Neural crest cell (in vitro differentiated cells): ENCODE data around the gene GDF7. TPM values are rescaled to one million over a fixed set of nuclear protein-coding genes. Genes with fewer than 3 reads are reported as not detected.
A peak's percentile ranks its signal among the peaks of the same experiment; 100 is the strongest.

Source experiments
- DNase-seq: peaks from one replicate; pipeline ENCODE4 v3.0.0; 2021; ENCODE audit warnings: low read depth, mixed read lengths, low spot score
- H3K27ac Mint-ChIP-seq: one replicate; pipeline ENCODE4 v1.8.0; 2021; ENCODE audit warnings: mild to moderate bottlenecking, mixed read lengths; ENCODE audit not compliant: unreplicated experiment
- H3K27me3 Mint-ChIP-seq: 2 replicates; pipeline ENCODE4 v1.8.0; 2021; ENCODE audit warnings: low read depth, mild to moderate bottlenecking, mixed read lengths
- H3K36me3 Mint-ChIP-seq: 2 replicates; pipeline ENCODE4 v1.8.0; 2021; ENCODE audit warnings: low read depth, mild to moderate bottlenecking, mixed read lengths
- H3K4me1 Mint-ChIP-seq: 2 replicates; pipeline ENCODE4 v1.8.0; 2021; ENCODE audit warnings: mixed read lengths
- H3K4me3 Mint-ChIP-seq: one replicate; pipeline ENCODE4 v1.8.0; 2021; ENCODE audit warnings: mild to moderate bottlenecking, mixed read lengths
- H3K9me3 Mint-ChIP-seq: 2 replicates; pipeline ENCODE4 v1.8.0; 2021; ENCODE audit warnings: mixed read lengths
- total RNA-seq: library from RNA; stranded (reverse); gene quantifications from 2 replicates; pipeline ENCODE4 v1.2.1, GENCODE V29; 2021
- TF ChIP-seq, protein P1 (sequence below): fragments of 200-600 bp; sonication (generic); conservative IDR thresholded peaks from 2 replicates; pipeline ENCODE4 v1.5.0; 2021; ENCODE audit warnings: antibody characterized with exemption, mild to moderate bottlenecking

GDF7 gene
- total RNA-seq, 1 donor from 2014 or later: 0.40 TPM

DNA sequence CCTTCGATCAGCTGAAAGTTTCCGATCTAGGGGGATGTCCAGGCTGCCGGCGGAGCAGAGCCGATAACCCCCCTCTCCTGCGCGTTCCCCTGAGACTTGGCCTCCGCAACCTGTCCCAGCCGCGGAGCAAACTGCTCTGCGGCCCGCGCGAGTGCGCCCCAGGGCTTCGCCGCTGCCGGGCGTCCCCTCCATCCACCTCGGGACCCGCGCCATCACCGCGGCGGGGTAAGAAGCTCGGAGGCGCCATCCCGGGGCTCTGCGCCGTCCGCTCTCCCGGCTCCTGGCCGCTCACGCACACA lies 990 bp upstream of the GDF7 start:
- Mint-ChIP-seq H3K4me1 (peaks cover 4% of the 10 kb centered on the region), H3K36me3 (no peaks in the 10 kb centered on the region), H3K27me3 (peaks cover 96% of the 10 kb centered on the region), H3K9me3 (no peaks in the 10 kb centered on the region), H3K4me3 (peak overlapping the region; percentile 84), H3K27ac (no peak overlapping the region)
- TF ChIP-seq, protein P1, sequence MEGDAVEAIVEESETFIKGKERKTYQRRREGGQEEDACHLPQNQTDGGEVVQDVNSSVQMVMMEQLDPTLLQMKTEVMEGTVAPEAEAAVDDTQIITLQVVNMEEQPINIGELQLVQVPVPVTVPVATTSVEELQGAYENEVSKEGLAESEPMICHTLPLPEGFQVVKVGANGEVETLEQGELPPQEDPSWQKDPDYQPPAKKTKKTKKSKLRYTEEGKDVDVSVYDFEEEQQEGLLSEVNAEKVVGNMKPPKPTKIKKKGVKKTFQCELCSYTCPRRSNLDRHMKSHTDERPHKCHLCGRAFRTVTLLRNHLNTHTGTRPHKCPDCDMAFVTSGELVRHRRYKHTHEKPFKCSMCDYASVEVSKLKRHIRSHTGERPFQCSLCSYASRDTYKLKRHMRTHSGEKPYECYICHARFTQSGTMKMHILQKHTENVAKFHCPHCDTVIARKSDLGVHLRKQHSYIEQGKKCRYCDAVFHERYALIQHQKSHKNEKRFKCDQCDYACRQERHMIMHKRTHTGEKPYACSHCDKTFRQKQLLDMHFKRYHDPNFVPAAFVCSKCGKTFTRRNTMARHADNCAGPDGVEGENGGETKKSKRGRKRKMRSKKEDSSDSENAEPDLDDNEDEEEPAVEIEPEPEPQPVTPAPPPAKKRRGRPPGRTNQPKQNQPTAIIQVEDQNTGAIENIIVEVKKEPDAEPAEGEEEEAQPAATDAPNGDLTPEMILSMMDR: no peak
- DNase-seq: no peak

DNA sequence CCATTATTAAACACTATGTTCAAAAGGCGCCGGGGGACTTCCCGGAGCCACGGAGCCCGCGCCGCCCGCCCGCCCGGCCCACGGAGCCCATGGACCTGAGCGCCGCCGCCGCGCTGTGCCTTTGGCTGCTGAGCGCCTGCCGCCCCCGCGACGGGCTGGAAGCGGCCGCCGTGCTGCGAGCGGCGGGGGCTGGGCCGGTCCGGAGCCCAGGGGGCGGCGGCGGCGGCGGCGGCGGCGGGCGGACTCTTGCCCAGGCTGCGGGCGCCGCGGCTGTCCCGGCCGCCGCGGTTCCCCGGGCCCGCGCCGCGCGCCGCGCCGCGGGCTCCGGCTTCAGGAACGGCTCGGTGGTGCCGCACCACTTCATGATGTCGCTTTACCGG lies 197 bp downstream of the GDF7 start:
- no peak overlapping the region for H3K27ac Mint-ChIP-seq
- no peaks in the 10 kb centered on the region for H3K9me3 Mint-ChIP-seq
- no peaks in the 10 kb centered on the region for H3K36me3 Mint-ChIP-seq
- peaks cover 7% of the 10 kb centered on the region for H3K4me1 Mint-ChIP-seq
- DNase-seq: no peak
- TF ChIP-seq, protein P1: peak; percentile 16
- no peak overlapping the region for H3K4me3 Mint-ChIP-seq
- H3K27me3 Mint-ChIP-seq: peaks cover 96% of the 10 kb centered on the region

DNA sequence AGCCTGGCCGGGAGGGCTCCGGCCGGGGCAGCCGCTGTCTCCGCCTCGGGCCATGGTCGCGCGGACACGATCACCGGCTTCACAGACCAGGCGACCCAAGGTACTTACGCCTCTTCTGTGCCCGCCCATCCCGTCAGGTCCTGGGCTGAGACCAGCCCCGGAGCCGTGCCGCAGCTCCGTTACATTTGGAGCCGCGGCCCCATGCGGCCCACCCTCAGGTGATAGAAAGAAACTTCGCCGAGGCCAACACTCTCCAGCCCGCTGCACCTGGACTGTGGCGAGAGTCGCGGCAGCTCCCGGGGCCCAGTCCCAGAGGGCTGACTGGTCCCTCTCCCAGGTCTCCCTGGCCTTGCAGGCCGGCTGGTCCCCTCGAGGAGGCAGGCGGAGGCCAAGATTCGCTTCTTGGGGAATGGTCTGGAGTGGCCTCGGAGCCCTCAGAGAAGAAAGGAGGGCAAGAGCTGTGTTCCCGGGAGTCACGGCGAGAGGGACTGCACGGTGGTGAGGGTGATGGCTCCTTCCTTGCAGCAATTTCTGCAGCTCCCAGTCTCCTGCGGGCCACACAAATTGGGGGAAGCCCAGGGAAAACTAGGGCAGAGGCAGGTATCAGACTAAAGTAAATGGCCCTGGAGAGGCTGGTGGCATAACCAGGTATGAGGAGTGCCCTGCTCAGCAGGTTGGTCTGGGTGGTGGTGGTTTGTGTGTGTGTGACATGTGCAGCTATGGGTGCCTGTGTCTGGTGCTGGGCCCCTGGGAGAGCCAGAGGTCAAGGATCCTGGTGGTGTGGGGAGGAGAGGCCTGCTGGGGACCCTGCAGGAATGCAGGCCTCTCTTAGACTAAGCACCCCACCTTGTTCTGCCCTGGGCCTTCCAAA lies 822 bp downstream of the GDF7 start:
- peak overlapping the region; percentile 79 for H3K4me3 Mint-ChIP-seq
- no peaks in the 10 kb centered on the region for H3K9me3 Mint-ChIP-seq
- TF ChIP-seq, protein P1: no peak
- DNase-seq: no peak
- peaks cover 96% of the 10 kb centered on the region for H3K27me3 Mint-ChIP-seq
- H3K4me1 Mint-ChIP-seq: peaks cover 10% of the 10 kb centered on the region
- no peaks in the 10 kb centered on the region for H3K36me3 Mint-ChIP-seq
- H3K27ac Mint-ChIP-seq: no peak overlapping the region

DNA sequence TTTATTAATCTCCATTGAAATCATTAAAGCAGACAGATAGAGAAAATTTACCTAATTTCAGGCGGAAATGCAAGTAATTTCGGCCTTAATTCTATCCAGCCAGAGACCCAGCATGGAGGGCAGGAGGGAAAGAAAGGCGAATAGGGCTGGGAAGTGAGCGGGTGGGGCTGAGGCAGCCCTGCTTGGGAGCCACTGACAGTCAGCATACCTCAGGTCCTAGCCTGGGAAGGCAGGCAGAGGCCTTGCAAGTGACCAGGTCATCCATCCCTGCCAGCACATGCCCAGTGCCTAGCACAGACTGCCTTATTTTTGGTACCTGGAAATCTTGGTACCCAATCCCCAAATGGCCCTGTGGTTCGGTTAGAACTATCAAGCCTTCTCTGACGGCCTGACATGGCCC lies 1.5 kb downstream of the GDF7 start:
- H3K4me1 Mint-ChIP-seq: peaks cover 10% of the 10 kb centered on the region
- H3K9me3 Mint-ChIP-seq: no peaks in the 10 kb centered on the region
- H3K27me3 Mint-ChIP-seq: peaks cover 96% of the 10 kb centered on the region
- H3K27ac Mint-ChIP-seq: no peak overlapping the region
- TF ChIP-seq, protein P1: no peak
- peak overlapping the region; percentile 79 for H3K4me3 Mint-ChIP-seq
- DNase-seq: no peak
- H3K36me3 Mint-ChIP-seq: no peaks in the 10 kb centered on the region

DNA sequence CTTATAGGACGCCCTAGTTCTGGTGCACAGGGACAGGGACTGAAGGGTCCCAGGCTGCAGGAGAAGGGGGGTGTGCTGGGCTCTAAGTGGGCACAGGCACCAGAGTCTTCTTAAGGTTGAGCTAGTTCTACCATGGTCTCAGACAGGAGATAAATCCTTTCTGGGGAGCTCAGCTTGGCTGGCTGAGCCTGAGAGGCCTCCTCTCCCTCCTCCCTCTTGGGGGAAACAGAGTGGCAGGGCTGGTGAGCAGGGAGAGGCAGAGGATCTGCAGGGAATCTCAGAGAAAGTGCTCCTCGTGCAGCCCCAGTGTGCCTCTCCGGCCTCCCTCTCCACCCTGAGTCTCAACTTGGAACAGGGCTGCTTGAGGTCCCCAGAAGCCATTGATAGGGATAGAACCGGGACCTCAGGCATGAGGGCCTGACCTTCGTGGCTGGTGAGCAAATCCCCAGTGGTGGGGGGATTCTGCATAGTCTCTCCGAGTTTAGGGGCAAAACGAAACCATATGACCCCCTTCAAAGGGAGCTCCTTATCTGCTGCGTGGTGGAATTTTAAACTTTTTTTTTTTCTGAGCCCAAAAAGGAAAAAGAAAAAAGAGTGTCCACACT lies 2.0 kb downstream of the GDF7 start:
- TF ChIP-seq, protein P1: no peak
- Mint-ChIP-seq H3K9me3 (no peaks in the 10 kb centered on the region), H3K27me3 (peaks cover 96% of the 10 kb centered on the region), H3K4me1 (peaks cover 10% of the 10 kb centered on the region), H3K4me3 (peak overlapping the region; percentile 27), H3K27ac (no peak overlapping the region), H3K36me3 (no peaks in the 10 kb centered on the region)
- no peak for DNase-seq
